ENCODE measurements around the gene FAM98B.

Gene FAM98B

DNA sequence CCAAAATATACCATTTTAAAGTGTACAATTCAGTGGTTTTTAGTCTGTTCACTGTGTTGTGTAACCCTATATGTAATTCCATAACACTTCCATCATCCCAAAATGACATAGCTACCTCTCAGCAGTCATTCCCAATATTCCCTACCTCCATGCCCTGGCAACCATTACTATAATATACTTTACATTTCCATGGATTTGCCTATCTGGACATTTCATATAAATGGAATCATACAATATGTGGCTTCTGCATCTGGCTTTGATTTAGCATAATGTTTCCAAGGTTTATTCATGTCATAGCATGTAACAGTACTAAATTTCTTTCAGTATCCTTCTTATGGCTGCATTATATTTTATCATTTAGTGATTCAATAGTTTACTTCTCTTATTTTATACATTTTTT, 25.3 kb downstream of the FAM98B start:
- Histone ChIP-seq H2AFZ (no peak overlapping the region), H3K27ac (no peak overlapping the region), H3K4me2 (ENCODE audit: low read length) (no peak overlapping the region), H3K4me3 (ENCODE audit: low read depth, low read length) (no peak overlapping the region), H3K79me2 (no peaks in the 10 kb centered on the region), H3K9me3 (ENCODE audit: control insufficient read depth, low read length) (no peaks in the 10 kb centered on the region), H3K9ac (no peak overlapping the region), H3K4me1 (no peaks in the 10 kb centered on the region), H3K36me3 (ENCODE audit: control insufficient read depth, insufficient read depth, low read length) (no peaks in the 10 kb centered on the region), H3K27me3 (ENCODE audit: control insufficient read depth, insufficient read depth, low read length) (no peaks in the 10 kb centered on the region)
- TF ChIP-seq, protein P1, sequence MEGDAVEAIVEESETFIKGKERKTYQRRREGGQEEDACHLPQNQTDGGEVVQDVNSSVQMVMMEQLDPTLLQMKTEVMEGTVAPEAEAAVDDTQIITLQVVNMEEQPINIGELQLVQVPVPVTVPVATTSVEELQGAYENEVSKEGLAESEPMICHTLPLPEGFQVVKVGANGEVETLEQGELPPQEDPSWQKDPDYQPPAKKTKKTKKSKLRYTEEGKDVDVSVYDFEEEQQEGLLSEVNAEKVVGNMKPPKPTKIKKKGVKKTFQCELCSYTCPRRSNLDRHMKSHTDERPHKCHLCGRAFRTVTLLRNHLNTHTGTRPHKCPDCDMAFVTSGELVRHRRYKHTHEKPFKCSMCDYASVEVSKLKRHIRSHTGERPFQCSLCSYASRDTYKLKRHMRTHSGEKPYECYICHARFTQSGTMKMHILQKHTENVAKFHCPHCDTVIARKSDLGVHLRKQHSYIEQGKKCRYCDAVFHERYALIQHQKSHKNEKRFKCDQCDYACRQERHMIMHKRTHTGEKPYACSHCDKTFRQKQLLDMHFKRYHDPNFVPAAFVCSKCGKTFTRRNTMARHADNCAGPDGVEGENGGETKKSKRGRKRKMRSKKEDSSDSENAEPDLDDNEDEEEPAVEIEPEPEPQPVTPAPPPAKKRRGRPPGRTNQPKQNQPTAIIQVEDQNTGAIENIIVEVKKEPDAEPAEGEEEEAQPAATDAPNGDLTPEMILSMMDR (IDR thresholded peaks at IDR 0.05): no peak

DNA sequence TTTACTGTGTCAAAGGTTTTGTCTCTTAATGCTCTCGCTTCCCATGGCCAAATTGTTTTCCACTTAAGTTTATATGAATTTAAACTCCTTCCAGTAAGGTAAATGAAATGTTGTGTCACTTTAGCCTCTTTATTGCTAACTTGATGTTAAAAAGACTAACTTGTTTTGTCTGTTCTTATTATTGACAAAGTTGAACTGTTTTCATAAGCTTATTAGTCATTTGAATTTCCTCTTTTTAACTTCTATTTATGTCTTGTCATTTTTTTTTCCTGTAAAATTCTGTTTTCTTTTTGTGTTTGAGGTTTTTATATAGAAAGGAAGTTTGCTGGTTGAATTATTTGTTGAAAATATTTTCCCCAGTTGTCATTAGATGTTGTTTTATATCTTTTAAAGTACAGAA, 25.8 kb downstream of the FAM98B start:
- Histone ChIP-seq H3K9ac (no peak overlapping the region), H3K9me3 (ENCODE audit: control insufficient read depth, low read length) (no peaks in the 10 kb centered on the region), H3K36me3 (ENCODE audit: control insufficient read depth, insufficient read depth, low read length) (no peaks in the 10 kb centered on the region), H3K4me1 (no peaks in the 10 kb centered on the region), H3K27me3 (ENCODE audit: control insufficient read depth, insufficient read depth, low read length) (no peaks in the 10 kb centered on the region), H3K79me2 (no peaks in the 10 kb centered on the region), H3K27ac (no peak overlapping the region), H3K4me2 (ENCODE audit: low read length) (no peak overlapping the region), H2AFZ (no peak overlapping the region), H3K4me3 (ENCODE audit: low read depth, low read length) (no peak overlapping the region)
- TF ChIP-seq, protein P1 (IDR thresholded peaks at IDR 0.05): no peak

DNA sequence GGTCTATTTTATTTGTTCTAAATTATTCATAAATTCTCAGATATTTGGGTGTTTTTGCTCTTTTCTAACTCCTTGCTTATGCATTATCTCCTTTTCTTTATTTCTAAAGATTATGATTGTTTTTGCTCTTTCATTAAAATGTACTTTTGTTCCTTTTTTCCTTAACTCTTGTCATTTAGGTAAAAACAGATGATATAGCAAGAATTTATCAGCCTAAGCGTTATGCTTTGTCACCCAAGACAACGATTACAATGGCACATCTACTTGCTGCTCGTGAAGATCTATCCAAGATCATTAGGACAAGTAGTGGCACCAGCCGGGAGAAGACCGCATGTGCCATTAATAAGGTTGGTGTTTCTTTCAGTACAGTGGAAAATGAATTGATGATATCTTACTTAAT, 27.2 kb downstream of the FAM98B start:
- no peak overlapping the region for H3K27ac ChIP-seq
- TF ChIP-seq, protein P1 (IDR thresholded peaks at IDR 0.05): no peak
- no peaks in the 10 kb centered on the region for H3K9me3 ChIP-seq (ENCODE audit: control insufficient read depth, low read length)
- no peaks in the 10 kb centered on the region for H3K27me3 ChIP-seq (ENCODE audit: control insufficient read depth, insufficient read depth, low read length)
- no peak overlapping the region for H2AFZ ChIP-seq
- H3K36me3 ChIP-seq (ENCODE audit: control insufficient read depth, insufficient read depth, low read length): no peaks in the 10 kb centered on the region
- no peak overlapping the region for H3K4me3 ChIP-seq (ENCODE audit: low read depth, low read length)
- no peaks in the 10 kb centered on the region for H3K4me1 ChIP-seq
- H3K4me2 ChIP-seq (ENCODE audit: low read length): no peak overlapping the region
- no peak overlapping the region for H3K9ac ChIP-seq
- H3K79me2 ChIP-seq: no peaks in the 10 kb centered on the region

DNA sequence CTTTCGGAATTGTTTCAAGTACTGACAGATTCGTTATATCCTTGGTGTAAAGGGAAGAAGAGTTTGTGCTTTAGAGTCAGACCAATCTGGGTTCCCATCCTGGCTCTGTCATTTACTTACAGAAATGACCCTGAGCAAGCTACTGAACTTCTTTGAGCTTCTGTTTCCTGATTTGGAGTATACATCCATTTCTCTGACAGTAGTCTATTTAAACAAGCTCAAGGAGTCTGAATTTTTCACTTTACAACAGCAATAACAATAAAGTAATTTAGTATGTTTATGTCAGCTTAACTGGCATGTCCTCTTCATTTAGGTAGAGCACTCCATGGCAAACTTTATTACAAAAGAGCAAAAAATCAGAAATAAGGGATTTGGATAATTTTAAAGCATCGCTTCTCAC, 27.8 kb downstream of the FAM98B start:
- Histone ChIP-seq H3K79me2 (no peaks in the 10 kb centered on the region), H3K27ac (no peak overlapping the region), H3K36me3 (ENCODE audit: control insufficient read depth, insufficient read depth, low read length) (no peaks in the 10 kb centered on the region), H3K4me1 (no peaks in the 10 kb centered on the region), H2AFZ (no peak overlapping the region), H3K4me3 (ENCODE audit: low read depth, low read length) (no peak overlapping the region), H3K9ac (no peak overlapping the region), H3K27me3 (ENCODE audit: control insufficient read depth, insufficient read depth, low read length) (no peaks in the 10 kb centered on the region), H3K9me3 (ENCODE audit: control insufficient read depth, low read length) (no peaks in the 10 kb centered on the region), H3K4me2 (ENCODE audit: low read length) (no peak overlapping the region)
- TF ChIP-seq, protein P1 (IDR thresholded peaks at IDR 0.05): no peak

DNA sequence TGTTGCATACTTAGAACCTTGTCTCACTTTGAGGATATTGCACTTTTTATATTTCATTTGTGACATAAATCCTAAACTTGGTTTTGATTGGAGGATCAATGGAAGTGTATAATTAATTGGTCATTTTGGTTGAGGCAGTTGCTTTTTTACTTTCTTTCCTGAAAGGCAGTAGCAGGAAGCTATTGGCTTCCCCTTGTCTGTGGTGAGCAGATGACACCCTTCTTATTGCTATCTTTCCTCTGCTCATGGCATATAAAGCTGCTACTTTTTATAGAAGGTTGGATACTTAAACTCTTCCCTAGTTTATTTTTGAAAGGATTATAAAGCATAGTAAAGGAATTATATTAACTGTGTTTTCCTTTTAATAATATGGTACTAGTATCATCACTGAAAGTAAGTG, 28.6 kb downstream of the FAM98B start:
- TF ChIP-seq, protein P1 (IDR thresholded peaks at IDR 0.05): no peak
- Histone ChIP-seq H3K9me3 (ENCODE audit: control insufficient read depth, low read length) (no peaks in the 10 kb centered on the region), H3K9ac (no peak overlapping the region), H3K27ac (no peak overlapping the region), H3K27me3 (ENCODE audit: control insufficient read depth, insufficient read depth, low read length) (no peaks in the 10 kb centered on the region), H2AFZ (no peak overlapping the region), H3K4me1 (no peaks in the 10 kb centered on the region), H3K4me3 (ENCODE audit: low read depth, low read length) (no peak overlapping the region), H3K36me3 (ENCODE audit: control insufficient read depth, insufficient read depth, low read length) (no peaks in the 10 kb centered on the region), H3K4me2 (ENCODE audit: low read length) (no peak overlapping the region), H3K79me2 (no peaks in the 10 kb centered on the region)
